NCI-H82 treated with DMSO at 0.1 percent for 48 hours (cell line): ENCODE data around the gene AP4E1.
"Not testable (repeated sequence)": the region's sequence is repeated elsewhere in the genome, so short reads cannot be mapped to it uniquely, and the experiment has no call there.

Experiments used
- DNase-seq: peaks from one replicate; lab custom pipeline; 2025; ENCODE audit not compliant: unreplicated experiment; lab: John Stamatoyannopoulos, UW

Gene AP4E1

GRCh38 chr15:50943638-50944037, 35.2 kb downstream of the AP4E1 start:
- no peak for DNase-seq

- no peak for DNase-seq
Measured at GRCh38 chr15:50944672-50945071, 36.2 kb downstream of the AP4E1 start.

GRCh38 chr15:50945725-50946124, 37.2 kb downstream of the AP4E1 start:
- DNase-seq = no peak

GRCh38 chr15:50950745-50951144, 42.3 kb downstream of the AP4E1 start:
- DNase-seq = not testable (repeated sequence)

GRCh38 chr15:50953302-50953701, 44.8 kb downstream of the AP4E1 start:
- DNase-seq = no peak

GRCh38 chr15:50954837-50955236, 46.4 kb downstream of the AP4E1 start:
- not testable (repeated sequence) for DNase-seq

- no peak for DNase-seq
Measured at GRCh38 chr15:50959717-50960116, 51.2 kb downstream of the AP4E1 start.

GRCh38 chr15:50964075-50964474, 55.6 kb downstream of the AP4E1 start:
- no peak for DNase-seq

- DNase-seq = no peak
Measured at GRCh38 chr15:50968353-50968752, 59.9 kb downstream of the AP4E1 start.

- no peak for DNase-seq
Measured at GRCh38 chr15:50970524-50970923, 62.0 kb downstream of the AP4E1 start.

GRCh38 chr15:50971115-50971514, 62.6 kb downstream of the AP4E1 start:
- DNase-seq = no peak

- DNase-seq = no peak
Measured at GRCh38 chr15:50971542-50971941, 63.1 kb downstream of the AP4E1 start.

- no peak for DNase-seq
Measured at GRCh38 chr15:50973605-50974004, 65.1 kb downstream of the AP4E1 start.

- no peak for DNase-seq
Measured at GRCh38 chr15:50977162-50977561, 68.7 kb downstream of the AP4E1 start.

GRCh38 chr15:50978580-50978979, 70.1 kb downstream of the AP4E1 start:
- DNase-seq = no peak

GRCh38 chr15:50979041-50979440, 70.6 kb downstream of the AP4E1 start:
- no peak for DNase-seq

GRCh38 chr15:50993598-50993997, 85.1 kb downstream of the AP4E1 start:
- no peak for DNase-seq

- no peak for DNase-seq
Measured at GRCh38 chr15:50996641-50997040, 88.2 kb downstream of the AP4E1 start.

- DNase-seq = no peak
Measured at GRCh38 chr15:50997371-50998051, 89.0 kb downstream of the AP4E1 start.

GRCh38 chr15:51004103-51004551, 95.6 kb downstream of the AP4E1 start:
- DNase-seq = no peak

GRCh38 chr15:51006336-51006985, 98.0 kb downstream of the AP4E1 start:
- DNase-seq = no peak

GRCh38 chr15:51007131-51007666, 98.7 kb downstream of the AP4E1 start:
- DNase-seq = no peak
